Cardiac muscle cell (in vitro differentiated cells and primary cell): Measurements from ENCODE around the gene ROBO2. TPM values are rescaled to one million over a fixed set of nuclear protein-coding genes. Genes with fewer than 3 reads are reported as not detected.
A peak's percentile ranks its signal among the peaks of the same experiment; 100 is the strongest.

Experiments
- DNase-seq, 2 donors: peaks; one replicate each; pipeline versions ENCODE4 v3.0.0 to v3.0.0-alpha.2; 2010 to 2017; ENCODE audit warnings: low read depth in 1 of 2, low spot score in 1 of 2
- H3K27ac ChIP-seq: fragments of 200-600 bp; sonication (generic); 2 replicates; pipeline ENCODE4 v1.5.1; 2016
- H3K27me3 ChIP-seq: fragments of 200-600 bp; sonication (generic); 2 replicates; pipeline ENCODE4 v1.6.0; 2016; ENCODE audit warnings: control low read depth
- H3K36me3 ChIP-seq: fragments of 200-600 bp; sonication (generic); 2 replicates; pipeline ENCODE4 v1.5.1; 2016; ENCODE audit warnings: control low read depth
- H3K4me1 ChIP-seq: fragments of 200-600 bp; sonication (generic); 2 replicates; pipeline ENCODE4 v1.8.1; 2017; ENCODE audit warnings: low read depth, mild to moderate bottlenecking, mixed run types
- H3K4me3 ChIP-seq: fragments of 200-600 bp; sonication (generic); 2 replicates; pipeline ENCODE4 v1.5.1; 2016; ENCODE audit warnings: mild to moderate bottlenecking
- H3K9me3 ChIP-seq: fragments of 200-600 bp; sonication (generic); 2 replicates; pipeline ENCODE4 v1.5.1; 2017; ENCODE audit warnings: low read depth, mild to moderate bottlenecking, control low read depth
- CTCF ChIP-seq: IDR thresholded peaks from 2 replicates; pipeline ENCODE4 v1.5.1; 2012; ENCODE audit warnings: low read depth, mild to moderate bottlenecking, low read length
- polyA plus RNA-seq: library from polyadenylated mRNA; unstranded; fragments of >200 nt; fragmentation: Nextera tagmentation; extraction: Ambion mirVana; gene quantifications from 2 replicates; pipeline ENCODE4 v1.2.1, GENCODE V29; 2016
- total RNA-seq: library from RNA; depleted of rRNA; stranded (reverse); fragments of >200 nt; gene quantifications from 2 replicates; pipeline ENCODE4 v1.2.3, GENCODE V29; 2016

Gene ROBO2
- total and polyA plus RNA-seq, 2 experiments from 2014 or later, result 13.5 to 39.4 TPM

GRCh38 chr3:77042343-77042742, 2.4 kb downstream of the ROBO2 start:
- no peak for TF ChIP-seq CTCF
- Histone ChIP-seq H3K9me3 (no peaks in the 10 kb centered on the region), H3K27me3 (peaks cover 15% of the 10 kb centered on the region), H3K4me1 (no peaks in the 10 kb centered on the region), H3K36me3 (no peaks in the 10 kb centered on the region), H3K4me3 (peak overlapping the region; percentile 47), H3K27ac (no peak overlapping the region)
- DNase-seq, result no peak

DNA sequence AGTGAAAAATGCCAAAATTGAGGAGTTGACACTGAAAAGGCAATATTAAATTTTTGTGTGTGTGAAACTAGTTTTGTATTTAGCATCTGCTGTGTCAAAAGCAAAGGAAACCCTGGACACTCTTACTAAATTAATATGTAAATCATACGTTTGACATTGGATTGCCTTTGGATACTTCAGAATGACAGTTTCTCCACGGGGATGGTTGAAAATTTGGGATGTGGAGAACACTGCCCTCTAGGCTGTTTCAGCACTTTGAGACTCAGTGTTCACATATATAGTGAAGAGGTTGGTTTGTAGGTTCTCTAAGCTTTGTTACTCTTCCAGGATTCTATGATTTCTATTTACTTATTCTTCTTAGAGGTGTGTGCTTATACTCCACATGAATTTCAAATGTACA, 3.0 kb downstream of the ROBO2 start:
- peak in 1 of 2 donors; percentile 27 for DNase-seq
- no peaks in the 10 kb centered on the region for H3K4me1 ChIP-seq
- no peak overlapping the region for H3K27ac ChIP-seq
- no peaks in the 10 kb centered on the region for H3K36me3 ChIP-seq
- no peak for TF ChIP-seq CTCF
- H3K9me3 ChIP-seq, result no peaks in the 10 kb centered on the region
- peak overlapping the region; percentile 47 for H3K4me3 ChIP-seq
- peaks cover 15% of the 10 kb centered on the region for H3K27me3 ChIP-seq

DNA sequence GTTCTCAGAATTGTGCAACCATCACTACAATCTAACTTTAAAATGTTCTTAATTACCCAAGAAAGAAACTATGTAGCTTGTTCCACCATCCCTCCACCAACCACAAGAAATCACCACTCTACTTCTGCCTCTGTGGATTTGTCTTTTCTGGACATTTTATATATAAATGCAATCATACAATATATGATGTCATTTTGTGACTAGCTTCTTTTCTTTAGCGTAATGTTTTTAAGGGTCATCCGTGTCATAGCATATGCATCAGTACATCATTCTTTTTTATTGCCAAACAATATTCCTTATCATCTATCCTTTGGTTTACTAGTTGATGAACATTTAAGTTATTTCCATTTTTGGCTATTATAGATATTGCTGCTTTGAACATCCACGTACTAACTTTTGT, 5.8 kb downstream of the ROBO2 start:
- no peaks in the 10 kb centered on the region for H3K4me1 ChIP-seq
- H3K36me3 ChIP-seq, result no peaks in the 10 kb centered on the region
- TF ChIP-seq CTCF, result no peak
- no peak overlapping the region for H3K27ac ChIP-seq
- H3K4me3 ChIP-seq, result no peak overlapping the region
- peaks cover 15% of the 10 kb centered on the region for H3K27me3 ChIP-seq
- no peak for DNase-seq
- no peaks in the 10 kb centered on the region for H3K9me3 ChIP-seq

GRCh38 chr3:77048186-77048585, 8.3 kb downstream of the ROBO2 start:
- Histone ChIP-seq H3K36me3 (no peaks in the 10 kb centered on the region), H3K27ac (no peak overlapping the region), H3K9me3 (no peaks in the 10 kb centered on the region), H3K4me3 (no peak overlapping the region), H3K27me3 (no peaks in the 10 kb centered on the region), H3K4me1 (peaks cover 3% of the 10 kb centered on the region)
- DNase-seq, result no peak
- no peak for TF ChIP-seq CTCF

- peaks cover 8% of the 10 kb centered on the region for H3K4me1 ChIP-seq
- H3K27ac ChIP-seq, result no peak overlapping the region
- no peak for TF ChIP-seq CTCF
- DNase-seq, result no peak
- H3K9me3 ChIP-seq, result no peaks in the 10 kb centered on the region
- no peaks in the 10 kb centered on the region for H3K27me3 ChIP-seq
- H3K4me3 ChIP-seq, result no peak overlapping the region
- no peaks in the 10 kb centered on the region for H3K36me3 ChIP-seq
Measured at GRCh38 chr3:77051591-77051990, 11.7 kb downstream of the ROBO2 start.

GRCh38 chr3:77052051-77052501, 12.2 kb downstream of the ROBO2 start:
- DNase-seq, result no peak
- peaks cover 8% of the 10 kb centered on the region for H3K4me1 ChIP-seq
- no peak overlapping the region for H3K27ac ChIP-seq
- no peaks in the 10 kb centered on the region for H3K9me3 ChIP-seq
- no peak for TF ChIP-seq CTCF
- H3K36me3 ChIP-seq, result no peaks in the 10 kb centered on the region
- H3K4me3 ChIP-seq, result no peak overlapping the region
- no peaks in the 10 kb centered on the region for H3K27me3 ChIP-seq
